Upper lobe of left lung (tissue), 4 donors: ENCODE results near the gene DMAC2.

Source experiments
- EP300 ChIP-seq, 4 donors: sonication (generic); formaldehyde crosslinking; IDR thresholded peaks; one replicate each; pipeline ENCODE4 v1.5.1; 2017; ENCODE audit warnings: antibody characterized with exemption in 4 of 4, control low read depth in 2 of 4
- POLR2A ChIP-seq, 4 donors: fragments of 450-650 bp; IDR thresholded peaks; one replicate each; pipeline ENCODE4 v1.5.1; 2016 to 2017; ENCODE audit warnings: antibody characterized with exemption in 4 of 4, mild to moderate bottlenecking in 2 of 4

DNA sequence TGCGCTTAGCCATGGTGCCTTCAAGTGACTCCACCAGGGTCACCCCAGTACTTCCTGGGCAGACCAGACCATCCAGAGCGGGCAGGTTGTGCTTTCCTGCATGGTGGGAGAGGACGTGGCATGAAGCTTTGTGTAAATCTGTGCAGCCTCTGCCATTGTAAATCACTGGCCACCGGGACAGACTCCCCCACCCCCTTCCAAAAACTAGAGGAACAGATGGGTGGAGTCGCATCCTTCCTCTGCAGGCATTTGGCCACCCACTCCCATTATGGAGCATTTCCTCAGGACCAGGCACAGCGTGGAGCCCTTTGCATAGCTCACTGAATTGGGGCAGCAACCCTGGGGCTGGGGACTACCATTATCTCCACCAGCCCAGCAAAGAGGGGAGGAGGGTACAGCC, 33.9 kb downstream of the DMAC2 start:
- TF ChIP-seq POLR2A (IDR thresholded peaks at IDR 0.05) (no peak), EP300 (IDR thresholded peaks at IDR 0.05) (no peak)
